ENCODE measurements around the gene SLC6A18. TPM values are rescaled to one million over a fixed set of nuclear protein-coding genes. Genes with fewer than 3 reads are reported as not detected.

Gene SLC6A18
- total and polyA plus RNA-seq, 7 donors: not detected

GRCh38 chr5:1268666-1269065 is 43.5 kb downstream of the SLC6A18 start:
- WGBS, 3 donors: 74 to 84% (median 78%) methylated on average over 13 of the region's 13 CpGs
- Histone ChIP-seq H3K36me3 (ENCODE audit: insufficient read depth in 1 of 2, low read depth in 1 of 2) (no peaks in the 10 kb centered on the region), H3K27ac (no peak overlapping the region), H3K9me3 (no peaks in the 10 kb centered on the region), H3K27me3 (ENCODE audit: insufficient read depth in 3 of 3, low read length in 2 of 3) (peaks cover 0 to 2% (median 0%) of the 10 kb centered on the region in 3 donors), H3K4me3 (no peak overlapping the region), H3K4me1 (no peaks in the 10 kb centered on the region)
- intact Hi-C loops (cut with DNase I): no loop called here
- ATAC-seq: no peak
- TF ChIP-seq CTCF (IDR thresholded peaks at IDR 0.05): no peak
- DNase-seq: no peak

GRCh38 chr5:1270426-1270825 is 45.2 kb downstream of the SLC6A18 start:
- Histone ChIP-seq H3K27ac (no peak overlapping the region), H3K36me3 (ENCODE audit: insufficient read depth in 1 of 2, low read depth in 1 of 2) (no peaks in the 10 kb centered on the region), H3K27me3 (ENCODE audit: insufficient read depth in 3 of 3, low read length in 2 of 3) (peaks cover 0 to 2% (median 0%) of the 10 kb centered on the region in 3 donors), H3K4me1 (no peaks in the 10 kb centered on the region), H3K4me3 (no peak overlapping the region), H3K9me3 (no peaks in the 10 kb centered on the region)
- intact Hi-C loops (cut with DNase I): no loop called here
- WGBS, 3 donors: 91 to 93% (median 91%) methylated on average over 22 of the region's 22 CpGs
- TF ChIP-seq CTCF (IDR thresholded peaks at IDR 0.05): no peak
- DNase-seq (no peak), ATAC-seq (no peak)

- intact Hi-C loops (cut with DNase I): no loop called here
- DNase-seq: no peak
- no peak for TF ChIP-seq CTCF (IDR thresholded peaks at IDR 0.05)
- 83 to 88% (median 84%) methylated on average over 38 to 39 of the region's 39 CpGs for WGBS, 3 donors
- no peaks in the 10 kb centered on the region for H3K4me1 ChIP-seq
- H3K27me3 ChIP-seq (ENCODE audit: insufficient read depth in 3 of 3, low read length in 2 of 3): no peaks in the 10 kb centered on the region
- no peak for ATAC-seq
- no peaks in the 10 kb centered on the region for H3K36me3 ChIP-seq (ENCODE audit: insufficient read depth in 1 of 2, low read depth in 1 of 2)
- no peak overlapping the region for H3K27ac ChIP-seq
- H3K9me3 ChIP-seq: no peaks in the 10 kb centered on the region
- no peak overlapping the region for H3K4me3 ChIP-seq
These were observed 46.0 kb downstream of the SLC6A18 start for GRCh38 chr5:1270933-1271914.

- no peaks in the 10 kb centered on the region for H3K36me3 ChIP-seq (ENCODE audit: insufficient read depth in 1 of 2, low read depth in 1 of 2)
- WGBS, 3 donors: 95 to 98% (median 95%) methylated on average over 18 to 21 of the region's 21 CpGs
These were observed 47.0 kb downstream of the SLC6A18 start for GRCh38 chr5:1272201-1272600.

More at GRCh38 chr5:1272201-1272600, 47.0 kb downstream of the SLC6A18 start:
- TF ChIP-seq CTCF (IDR thresholded peaks at IDR 0.05): no peak
- ATAC-seq: no peak
- no peaks in the 10 kb centered on the region for H3K4me1 ChIP-seq
- no peak for DNase-seq
- no peak overlapping the region for H3K27ac ChIP-seq
- no peaks in the 10 kb centered on the region for H3K9me3 ChIP-seq
- intact Hi-C loops (cut with DNase I): no loop called here
- no peaks in the 10 kb centered on the region for H3K27me3 ChIP-seq (ENCODE audit: insufficient read depth in 3 of 3, low read length in 2 of 3)
- H3K4me3 ChIP-seq: no peak overlapping the region
